Naive B cell (primary cell): ENCODE measurements around the gene SLIT1. TPM values are rescaled to one million over a fixed set of nuclear protein-coding genes. Genes with fewer than 3 reads are reported as not detected.

ENCODE experiments used
- ATAC-seq, 2 donors: fragments of 150-1000 bp; cut with Tn5 transposase; 2 replicates each; pipeline ENCODE4 v1.10.0; 2021; ENCODE audit warnings: low read depth in 2 of 2, mild to moderate bottlenecking in 2 of 2, moderate library complexity in 2 of 2
- DNase-seq: peaks from one replicate; pipeline ENCODE4 v3.0.0; 2022
- H3K27ac Mint-ChIP-seq, 6 donors: one replicate each; pipeline ENCODE4 v1.8.0; 2020 to 2022; ENCODE audit warnings: mild to moderate bottlenecking in 6 of 6, mixed read lengths in 6 of 6, moderate library complexity in 5 of 6, inconsistent platforms in 2 of 6
- H3K27me3 Mint-ChIP-seq, 3 donors: one replicate each; pipeline ENCODE4 v1.8.0; 2021 to 2022; ENCODE audit warnings: mixed read lengths in 3 of 3, mild to moderate bottlenecking in 1 of 3
- H3K36me3 Mint-ChIP-seq, 2 donors: one replicate each; pipeline ENCODE4 v1.8.0; 2020 to 2022; ENCODE audit warnings: mixed read lengths in 2 of 2, inconsistent platforms in 1 of 2, mild to moderate bottlenecking in 1 of 2
- H3K4me1 Mint-ChIP-seq, 3 donors: one replicate each; pipeline ENCODE4 v1.8.0; 2020 to 2022; ENCODE audit warnings: mixed read lengths in 3 of 3, inconsistent platforms in 1 of 3, mild to moderate bottlenecking in 1 of 3, moderate library complexity in 1 of 3
- H3K4me3 Mint-ChIP-seq, 8 donors: one replicate each; pipeline ENCODE4 v1.8.0; 2020 to 2022; ENCODE audit warnings: mild to moderate bottlenecking in 8 of 8, mixed read lengths in 8 of 8, moderate library complexity in 8 of 8, inconsistent platforms in 2 of 8
- H3K9me3 Mint-ChIP-seq, 7 donors: one replicate each; pipeline ENCODE4 v1.8.0; 2020 to 2022; ENCODE audit warnings: mixed read lengths in 7 of 7, mild to moderate bottlenecking in 5 of 7, inconsistent platforms in 2 of 7, moderate library complexity in 1 of 7
- polyA plus RNA-seq, 6 donors: library from polyadenylated mRNA; unstranded; fragments of 300-500 nt; fragmentation: Illumina TruSeq; gene quantifications; one replicate each; pipeline ENCODE4 v1.2.3, GENCODE V29; 2021; ENCODE audit warnings: low read depth in 6 of 6

The SLIT1 gene
- polyA plus RNA-seq = under 1 TPM in 2 of 6 donors, not detected in 4; 0.07 to 0.08 TPM

GRCh38 chr10:97185326-97186058 is at the start of gene SLIT1:
TSS of gene SLIT1 (minus strand) at chr10:97185959. CDS start at chr10:97185674, 285 bp downstream.
- Mint-ChIP-seq H3K9me3 (peaks cover 0 to 2% (median 0%) of the 10 kb centered on the region in 7 donors), H3K4me3 (peak within 1 kb of the TSS in 6 of 8 donors; percentile 63 to 79 (median 68)), H3K27me3 (peaks cover 55 to 84% (median 78%) of the 10 kb centered on the region in 3 donors), H3K36me3 (peaks cover 0 to 8% of the 10 kb centered on the region in 2 donors), H3K4me1 (peaks cover 12 to 16% (median 14%) of the 10 kb centered on the region in 3 donors), H3K27ac (peak within 1 kb of the TSS in 1 of 6 donors; percentile 92)
- peak in 1 of 2 donors; percentile 25 for ATAC-seq
- DNase-seq = no peak

- no peak overlapping the region for H3K4me3 Mint-ChIP-seq
- H3K9me3 Mint-ChIP-seq = no peaks in the 10 kb centered on the region
- H3K27ac Mint-ChIP-seq = no peak overlapping the region
- no peak for ATAC-seq
- no peaks in the 10 kb centered on the region for H3K4me1 Mint-ChIP-seq
- H3K36me3 Mint-ChIP-seq = peaks cover 0 to 7% of the 10 kb centered on the region in 2 donors
- H3K27me3 Mint-ChIP-seq = no peaks in the 10 kb centered on the region
- DNase-seq = no peak
Observed at GRCh38 chr10:97235353-97235752, 49.6 kb upstream of the SLIT1 start.

DNA sequence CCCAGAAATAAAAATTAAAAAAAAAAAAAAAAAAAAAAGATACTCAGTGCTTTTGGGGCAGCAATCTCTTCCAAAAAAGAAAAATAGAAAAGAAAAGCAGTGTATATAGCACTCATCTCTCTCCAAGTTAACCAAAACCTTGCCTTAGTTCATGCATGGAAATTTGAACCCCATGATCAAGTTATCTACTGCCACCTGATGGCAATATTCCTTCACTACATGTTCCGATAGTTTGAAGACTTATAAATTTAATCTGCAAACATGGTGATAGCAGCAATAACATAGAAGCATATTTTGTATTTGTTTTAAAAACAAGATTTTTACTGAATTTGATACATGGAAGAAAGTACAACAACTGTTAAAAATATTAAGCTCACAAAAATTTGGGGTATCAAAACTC is 48.6 kb upstream of the SLIT1 start:
- peaks cover 6 to 13% of the 10 kb centered on the region in 2 donors for H3K36me3 Mint-ChIP-seq
- no peaks in the 10 kb centered on the region for H3K4me1 Mint-ChIP-seq
- no peaks in the 10 kb centered on the region for H3K9me3 Mint-ChIP-seq
- H3K4me3 Mint-ChIP-seq = no peak overlapping the region
- no peak for ATAC-seq
- H3K27ac Mint-ChIP-seq = no peak overlapping the region
- H3K27me3 Mint-ChIP-seq = no peaks in the 10 kb centered on the region
- DNase-seq = no peak

- Mint-ChIP-seq H3K27me3 (no peaks in the 10 kb centered on the region), H3K4me1 (no peaks in the 10 kb centered on the region), H3K27ac (no peak overlapping the region), H3K9me3 (no peaks in the 10 kb centered on the region), H3K36me3 (peaks cover 40 to 41% of the 10 kb centered on the region in 2 donors), H3K4me3 (no peak overlapping the region)
- ATAC-seq (no peak), DNase-seq (no peak)
Observed at GRCh38 chr10:97230146-97230545, 44.4 kb upstream of the SLIT1 start.

GRCh38 chr10:97229322-97230015 is 43.7 kb upstream of the SLIT1 start:
- no peak overlapping the region for H3K4me3 Mint-ChIP-seq
- H3K27ac Mint-ChIP-seq = no peak overlapping the region
- no peaks in the 10 kb centered on the region for H3K27me3 Mint-ChIP-seq
- H3K36me3 Mint-ChIP-seq = peaks cover 44 to 46% of the 10 kb centered on the region in 2 donors
- no peaks in the 10 kb centered on the region for H3K9me3 Mint-ChIP-seq
- ATAC-seq (no peak), DNase-seq (no peak)
- no peaks in the 10 kb centered on the region for H3K4me1 Mint-ChIP-seq

DNA sequence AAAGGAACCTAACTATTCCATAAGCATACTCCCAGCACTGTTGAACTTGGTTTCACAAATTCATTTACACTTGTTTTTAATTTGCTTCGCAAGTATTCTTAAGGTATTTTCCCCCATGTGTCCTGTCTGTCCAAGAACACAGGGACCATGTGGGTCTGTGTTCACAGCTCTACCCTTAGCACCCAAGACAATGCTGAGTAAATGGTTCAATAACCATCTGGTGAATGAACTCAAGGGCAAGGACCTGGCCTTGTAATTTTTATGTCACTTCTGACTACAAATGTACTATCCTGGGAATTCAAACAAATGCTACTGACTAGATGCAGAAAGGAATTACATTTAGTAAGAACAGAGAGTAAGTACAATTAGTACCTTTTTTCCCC is 43.0 kb upstream of the SLIT1 start:
- no peaks in the 10 kb centered on the region for H3K27me3 Mint-ChIP-seq
- DNase-seq (no peak), ATAC-seq (no peak)
- H3K4me1 Mint-ChIP-seq = no peaks in the 10 kb centered on the region
- H3K36me3 Mint-ChIP-seq = peaks cover 44 to 51% of the 10 kb centered on the region in 2 donors
- no peaks in the 10 kb centered on the region for H3K9me3 Mint-ChIP-seq
- no peak overlapping the region for H3K4me3 Mint-ChIP-seq
- H3K27ac Mint-ChIP-seq = no peak overlapping the region

DNA sequence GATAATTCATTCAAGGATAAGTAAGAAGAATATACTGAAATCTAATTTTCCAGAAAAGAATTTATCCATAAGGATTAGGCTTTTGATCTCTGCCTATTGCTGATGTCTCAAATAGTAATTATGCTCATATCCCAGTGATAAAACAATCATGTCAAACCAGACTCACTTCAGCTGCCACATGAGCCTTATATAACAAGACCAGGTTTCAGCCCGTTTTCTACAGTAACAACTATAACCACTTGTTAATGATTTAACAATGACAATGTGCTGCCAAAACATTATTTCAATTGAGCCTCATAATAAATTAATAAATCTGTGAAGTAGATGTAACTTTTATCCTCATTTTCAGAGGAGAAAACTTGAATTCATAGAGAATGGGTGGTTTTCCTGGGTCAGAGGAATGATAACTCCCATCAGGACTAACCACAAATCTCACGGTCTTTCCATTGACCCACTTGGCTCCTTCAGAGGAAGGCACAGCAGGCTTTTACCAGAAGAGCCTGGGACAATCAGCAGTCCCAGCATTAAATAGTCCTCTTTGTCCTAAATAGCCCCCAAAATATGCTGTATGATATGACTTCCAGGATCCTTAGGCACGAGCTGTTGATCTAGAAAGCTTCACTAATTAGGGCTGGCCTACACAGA is 42.5 kb upstream of the SLIT1 start:
- Mint-ChIP-seq H3K9me3 (no peaks in the 10 kb centered on the region), H3K4me3 (no peak overlapping the region), H3K27ac (no peak overlapping the region), H3K27me3 (no peaks in the 10 kb centered on the region), H3K36me3 (peaks cover 44 to 53% of the 10 kb centered on the region in 2 donors), H3K4me1 (no peaks in the 10 kb centered on the region)
- DNase-seq = no peak
- no peak for ATAC-seq

DNA sequence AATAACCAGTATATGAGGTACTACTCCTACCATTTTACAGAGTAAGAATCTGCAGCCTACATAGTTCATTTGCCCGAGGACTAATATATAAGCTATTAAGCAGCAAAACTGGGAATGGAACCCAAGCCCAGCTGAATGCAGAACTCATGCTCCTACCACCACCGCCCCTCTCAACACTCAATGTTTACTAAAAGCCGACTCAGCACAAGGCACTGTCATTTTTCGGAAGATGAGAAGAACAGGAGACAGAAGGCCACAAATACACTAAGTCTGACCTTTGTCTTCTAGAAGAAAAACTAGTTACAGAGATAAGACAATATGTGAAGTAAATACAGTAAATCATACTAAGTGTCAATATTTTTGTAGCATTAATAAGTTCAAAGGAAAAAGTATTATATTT is 40.6 kb upstream of the SLIT1 start:
- Mint-ChIP-seq H3K36me3 (peaks cover 44 to 50% of the 10 kb centered on the region in 2 donors), H3K27ac (no peak overlapping the region), H3K4me1 (no peaks in the 10 kb centered on the region), H3K4me3 (no peak overlapping the region), H3K9me3 (no peaks in the 10 kb centered on the region), H3K27me3 (no peaks in the 10 kb centered on the region)
- no peak for ATAC-seq
- DNase-seq = no peak

GRCh38 chr10:97224483-97225435 is 39.0 kb upstream of the SLIT1 start:
- H3K36me3 Mint-ChIP-seq = peaks cover 43 to 52% of the 10 kb centered on the region in 2 donors
- ATAC-seq (no peak), DNase-seq (no peak)
- H3K27me3 Mint-ChIP-seq = no peaks in the 10 kb centered on the region
- no peak overlapping the region for H3K4me3 Mint-ChIP-seq
- no peaks in the 10 kb centered on the region for H3K4me1 Mint-ChIP-seq
- no peaks in the 10 kb centered on the region for H3K9me3 Mint-ChIP-seq
- H3K27ac Mint-ChIP-seq = peak overlapping the region in 1 of 6 donors; percentile 7

GRCh38 chr10:97222326-97222961 is 36.7 kb upstream of the SLIT1 start:
- Mint-ChIP-seq H3K36me3 (peaks cover 21 to 42% of the 10 kb centered on the region in 2 donors), H3K4me3 (no peak overlapping the region), H3K27me3 (no peaks in the 10 kb centered on the region), H3K27ac (no peak overlapping the region), H3K4me1 (peaks cover 0 to 2% (median 0%) of the 10 kb centered on the region in 3 donors), H3K9me3 (no peaks in the 10 kb centered on the region)
- no peak for DNase-seq
- ATAC-seq = no peak

DNA sequence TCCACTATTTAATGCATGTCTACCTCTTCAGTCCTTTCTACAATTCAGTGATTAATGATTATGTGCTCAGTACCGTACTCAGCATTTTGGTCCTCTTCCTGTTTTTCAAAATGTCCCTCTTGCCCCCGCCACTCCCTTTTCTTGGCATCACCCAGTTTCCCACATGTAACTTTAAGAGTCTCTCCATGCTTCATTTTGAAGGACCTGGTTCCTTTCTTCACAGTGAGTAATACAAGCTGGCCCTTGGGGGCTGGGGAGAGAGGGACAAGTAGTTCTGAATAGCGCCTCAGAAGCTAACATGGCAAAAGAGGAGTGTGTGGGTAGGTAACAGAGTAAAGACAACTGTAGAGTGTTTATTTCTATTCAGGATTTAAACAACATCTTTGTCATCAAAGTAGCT is 34.6 kb upstream of the SLIT1 start:
- peak overlapping the region in 1 of 6 donors; percentile 92 for H3K27ac Mint-ChIP-seq

DNA sequence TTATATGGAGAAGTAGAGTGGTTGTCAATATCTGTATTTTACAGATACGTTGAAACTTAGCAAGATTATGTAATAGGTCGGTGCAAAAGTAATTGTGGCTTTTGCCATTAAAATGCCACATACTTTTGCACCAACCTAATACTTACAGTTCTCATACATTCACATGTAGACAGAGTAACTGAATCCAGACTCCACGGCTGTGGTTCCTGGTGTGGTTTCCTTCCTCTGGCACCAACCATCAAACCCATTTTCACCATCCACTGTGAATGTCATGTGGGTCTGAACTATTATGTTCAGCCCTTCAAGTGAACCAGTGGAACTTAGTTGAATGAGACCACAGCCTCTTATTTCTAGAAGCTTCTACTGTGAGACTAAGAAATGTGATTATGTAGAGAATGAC is 31.5 kb upstream of the SLIT1 start:
- DNase-seq = no peak
- Mint-ChIP-seq H3K27ac (no peak overlapping the region), H3K36me3 (peaks cover 0 to 8% of the 10 kb centered on the region in 2 donors), H3K9me3 (no peaks in the 10 kb centered on the region), H3K4me1 (peaks cover 0 to 2% (median 0%) of the 10 kb centered on the region in 3 donors), H3K4me3 (no peak overlapping the region), H3K27me3 (no peaks in the 10 kb centered on the region)
- ATAC-seq = no peak

More for the DNA sequence above, 34.6 kb upstream of the SLIT1 start:
- DNase-seq (no peak), ATAC-seq (no peak)
- peaks cover 0 to 2% (median 0%) of the 10 kb centered on the region in 3 donors for H3K4me1 Mint-ChIP-seq
- no peaks in the 10 kb centered on the region for H3K27me3 Mint-ChIP-seq
- H3K4me3 Mint-ChIP-seq = no peak overlapping the region
- peaks cover 6 to 23% of the 10 kb centered on the region in 2 donors for H3K36me3 Mint-ChIP-seq
- H3K9me3 Mint-ChIP-seq = no peaks in the 10 kb centered on the region
